Esophagus squamous epithelium (tissue), 4 donors: ENCODE measurements around the gene C12orf76.

Source experiments
- CTCF ChIP-seq, 6 experiments: fragments of 450-650 bp in 4 of 6; fragments of 200-600 bp in 2 of 6; sonication (generic) in 2 of 6; IDR thresholded peaks; one replicate each; pipeline ENCODE4 v1.5.1; 2016 to 2019; ENCODE audit warnings: antibody characterized with exemption in 6 of 6, mild to moderate bottlenecking in 4 of 6, moderate library complexity in 4 of 6
- POLR2A ChIP-seq, 4 donors: fragments of 450-650 bp; IDR thresholded peaks; one replicate each; pipeline ENCODE4 v1.6.1; 2017; ENCODE audit warnings: antibody characterized with exemption in 4 of 4, mild to moderate bottlenecking in 4 of 4, moderate library complexity in 3 of 4

GRCh38 chr12:109993091-109993490, 55.2 kb downstream of the C12orf76 start:
- TF ChIP-seq CTCF (IDR thresholded peaks at IDR 0.05): no peak
- no peak for TF ChIP-seq POLR2A (IDR thresholded peaks at IDR 0.05)
